ENCODE results near the gene VPS13D.

The VPS13D gene

DNA sequence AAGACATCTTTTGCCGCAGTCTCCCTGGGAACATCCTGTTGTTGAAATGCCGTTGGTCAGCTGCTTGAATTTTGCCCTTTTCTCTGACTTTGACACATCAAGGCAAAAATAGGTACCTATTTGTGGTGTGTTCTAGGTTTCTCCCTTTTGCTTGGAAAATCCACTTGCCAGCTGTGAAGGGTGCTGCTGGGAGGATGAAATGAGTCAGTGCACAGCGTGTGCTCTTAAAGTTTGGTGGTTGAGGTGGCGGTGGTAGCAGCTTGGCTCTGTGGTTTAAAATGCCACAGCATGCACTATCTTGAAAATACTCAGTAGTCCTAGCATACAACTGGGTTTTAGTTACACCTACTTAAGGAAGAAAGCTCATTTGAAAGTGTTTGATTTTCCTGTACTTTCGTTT is 204.3 kb downstream of the VPS13D start:
- no peak for FAIRE-seq

DNA sequence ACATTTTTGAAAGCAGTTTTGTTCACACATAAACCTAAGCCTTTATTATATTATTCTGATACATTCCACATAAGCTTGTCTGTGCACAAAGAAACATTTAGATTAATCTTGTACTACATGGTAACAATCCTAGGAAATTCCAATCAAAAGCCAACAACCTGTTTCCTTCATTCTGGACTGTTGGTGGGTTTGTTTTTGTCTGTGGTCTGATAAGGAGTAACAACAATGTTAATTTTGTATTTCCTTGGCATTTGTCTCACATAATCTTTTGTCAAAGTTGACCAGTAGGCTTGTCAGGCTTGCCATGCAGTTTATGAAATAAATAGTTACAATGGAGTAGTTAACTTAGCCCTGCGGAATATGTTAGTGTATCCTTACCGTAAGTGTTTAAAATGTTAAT is 204.9 kb downstream of the VPS13D start:
- FAIRE-seq: no peak

DNA sequence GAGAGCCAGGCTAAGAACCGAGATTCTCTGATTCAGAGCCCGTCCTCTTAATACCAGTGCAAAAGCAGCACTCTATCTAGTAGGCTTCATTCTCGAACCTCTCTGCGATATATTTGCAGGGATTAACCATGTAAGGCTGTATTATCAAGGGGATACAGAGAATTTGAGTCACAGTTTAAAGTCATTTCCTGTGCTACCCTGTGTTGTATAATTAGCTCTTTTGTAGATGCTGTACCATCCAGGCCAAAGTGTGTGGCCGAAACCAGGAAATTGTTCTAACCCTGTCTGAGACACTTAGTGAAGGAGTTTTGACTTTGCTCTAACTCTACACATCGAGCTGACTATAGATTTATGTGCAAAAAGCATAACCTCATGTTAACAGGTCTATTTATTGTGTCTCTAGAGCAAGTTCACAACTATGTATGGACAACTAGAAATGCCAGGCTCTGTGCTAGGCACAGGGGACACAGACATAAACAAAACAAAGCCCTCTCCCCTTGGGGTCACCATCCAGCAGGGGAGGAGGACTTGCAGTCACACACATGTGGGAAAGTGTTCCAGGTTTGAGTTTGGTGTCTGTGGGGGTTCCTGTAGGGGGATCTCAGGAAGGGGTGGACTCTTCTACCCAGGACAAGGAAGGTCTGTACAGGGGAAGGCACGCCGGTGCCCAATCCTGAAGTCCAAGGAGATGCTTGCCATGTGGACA is 206.0 kb downstream of the VPS13D start:
- no peak for FAIRE-seq

DNA sequence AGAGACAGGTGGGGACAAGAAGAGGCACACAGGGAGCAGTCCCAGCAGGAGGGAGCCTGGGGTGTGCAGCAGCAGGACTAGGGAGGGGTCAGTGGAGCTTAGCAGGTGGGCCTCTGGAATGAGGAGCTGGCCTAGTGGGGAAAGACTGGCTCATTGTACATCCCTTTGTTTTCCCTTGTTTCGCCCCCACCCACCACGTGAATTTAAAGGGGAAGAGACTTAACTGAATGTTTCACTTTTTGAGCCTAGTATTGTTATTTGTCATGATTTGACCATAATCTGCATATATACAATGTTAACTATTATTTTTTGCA is 206.5 kb downstream of the VPS13D start:
- FAIRE-seq: no peak

DNA sequence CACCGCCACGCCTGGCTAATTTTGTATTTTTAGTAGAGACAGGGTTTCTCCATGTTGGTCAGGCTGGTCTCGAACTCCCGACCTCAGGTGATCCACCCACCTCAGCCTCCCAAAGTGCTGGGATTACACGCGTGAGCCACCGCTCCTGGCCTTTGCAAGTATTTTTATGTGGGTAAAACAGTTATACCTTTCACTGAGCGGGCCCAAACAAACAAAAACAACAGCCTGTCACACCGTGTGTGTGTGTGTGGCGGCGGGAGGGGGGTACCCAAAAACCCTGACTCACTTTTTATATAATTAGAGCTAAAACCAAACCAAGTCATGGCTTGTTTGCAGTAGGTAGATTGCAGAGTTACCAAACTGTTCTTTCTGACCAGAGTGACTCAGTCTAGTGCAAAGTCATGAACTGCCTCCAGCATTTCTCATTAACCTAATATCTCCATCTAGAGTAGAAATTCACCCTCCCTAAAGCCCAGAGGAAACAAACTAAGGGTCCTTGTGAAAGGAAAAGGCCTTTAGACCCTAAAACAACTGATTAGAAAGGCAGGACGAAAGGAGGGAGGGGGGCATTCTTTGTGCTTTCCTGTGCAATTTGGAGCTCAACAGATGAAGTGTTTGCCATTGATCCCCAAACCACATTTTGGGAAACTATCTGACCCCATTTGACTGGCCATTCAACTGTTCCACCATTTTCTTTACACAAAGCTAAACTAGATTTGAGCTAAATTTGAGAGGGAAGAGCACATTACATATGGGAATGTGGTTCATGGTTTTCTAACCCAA is 207.2 kb downstream of the VPS13D start:
- FAIRE-seq: no peak

DNA sequence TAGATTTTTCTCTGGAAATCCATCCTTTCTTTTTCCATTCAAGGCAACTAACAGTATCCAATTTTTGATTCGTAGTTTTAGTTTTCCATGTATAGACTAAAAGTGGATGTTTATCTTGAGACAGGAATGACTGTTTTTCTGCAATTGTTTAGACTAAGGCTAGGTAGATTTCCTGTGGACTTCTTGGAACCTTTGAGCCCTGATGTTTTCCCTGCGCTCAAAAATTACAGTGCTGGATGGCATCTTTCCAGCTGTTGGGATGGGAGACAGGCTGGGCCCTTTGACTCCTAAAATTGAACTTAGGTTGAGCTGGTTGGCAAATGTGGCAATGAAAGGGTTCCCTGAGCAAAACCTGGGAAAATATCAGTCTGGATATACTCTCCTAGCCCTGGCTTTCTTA is 207.8 kb downstream of the VPS13D start:
- FAIRE-seq: no peak

DNA sequence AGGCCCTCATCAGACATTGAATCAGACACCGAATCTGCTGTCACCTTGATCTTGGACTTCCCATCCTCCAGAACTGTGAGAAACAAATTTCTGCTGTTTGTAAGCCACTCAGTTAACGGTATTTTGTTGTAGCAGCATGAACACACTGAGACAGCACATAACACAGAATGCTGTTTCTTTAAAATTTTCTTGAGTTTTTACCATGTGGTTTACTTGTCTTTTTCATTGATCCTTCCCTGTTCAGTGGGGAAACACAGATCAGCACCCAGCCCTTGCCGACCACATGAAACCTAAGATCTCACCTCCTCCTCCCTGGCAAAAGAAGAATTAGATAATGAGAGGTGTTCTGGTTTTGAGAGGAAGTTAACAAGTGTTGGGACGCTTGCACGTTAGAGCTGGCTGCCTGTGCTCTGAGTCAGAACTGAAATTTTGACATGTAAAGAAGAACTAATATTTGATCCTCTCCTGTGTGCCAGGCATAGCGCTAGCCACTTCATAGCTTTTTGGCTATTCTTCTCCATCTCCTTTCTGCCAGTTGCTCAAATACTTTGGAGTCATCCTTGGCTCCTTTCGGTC is 208.6 kb downstream of the VPS13D start:
- no peak for FAIRE-seq

DNA sequence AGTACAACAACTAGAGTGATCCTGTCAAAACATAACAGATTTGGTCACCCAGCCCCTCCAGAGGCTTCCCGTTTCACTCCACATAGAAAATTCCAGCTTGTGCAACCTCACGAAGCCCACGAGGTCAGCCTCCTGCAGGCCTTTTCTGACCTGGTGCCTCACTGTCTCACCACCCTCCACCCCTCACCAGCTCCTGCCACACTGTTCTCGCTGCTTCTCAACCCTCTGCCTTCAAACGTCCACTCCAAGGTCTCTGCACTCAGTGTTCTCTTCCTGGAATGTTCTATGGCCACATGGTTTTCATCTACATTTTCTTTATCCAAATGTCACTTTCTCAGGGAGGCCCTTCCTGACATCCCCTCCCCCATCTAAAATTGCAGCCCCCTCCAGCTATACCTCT is 209.2 kb downstream of the VPS13D start:
- no peak for FAIRE-seq

DNA sequence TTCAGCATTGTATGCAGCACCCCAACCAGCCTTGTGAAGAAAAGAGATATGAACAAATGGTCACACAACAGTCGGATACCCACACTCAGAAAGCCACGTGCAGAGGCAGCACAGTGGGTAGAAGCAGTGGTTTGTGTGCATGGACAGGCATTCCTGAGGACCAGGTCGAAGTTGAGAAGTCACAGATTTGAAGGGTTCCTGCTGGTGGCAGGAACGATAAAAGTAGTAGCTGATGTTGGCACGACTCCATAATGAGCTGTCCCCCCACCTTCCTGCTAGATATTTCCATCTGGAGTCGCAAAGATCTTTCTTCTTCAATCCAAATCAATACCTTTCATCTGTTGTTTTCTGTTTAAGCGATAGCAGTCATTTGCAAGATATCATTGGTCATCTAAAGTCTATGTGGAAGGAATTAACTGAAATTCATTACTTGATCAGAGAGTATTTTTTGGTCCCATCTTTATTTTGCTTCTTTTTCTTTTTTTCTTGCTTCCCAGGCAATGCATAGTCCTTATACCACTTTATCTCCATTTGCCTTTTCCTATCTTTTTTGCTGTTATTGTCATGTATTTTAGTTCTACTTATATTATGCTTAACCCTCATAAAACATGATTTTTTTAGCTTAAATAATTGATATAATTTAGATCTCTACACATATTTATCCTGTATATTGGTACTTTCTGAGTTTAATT is 211.7 kb downstream of the VPS13D start:
- no peak for FAIRE-seq

DNA sequence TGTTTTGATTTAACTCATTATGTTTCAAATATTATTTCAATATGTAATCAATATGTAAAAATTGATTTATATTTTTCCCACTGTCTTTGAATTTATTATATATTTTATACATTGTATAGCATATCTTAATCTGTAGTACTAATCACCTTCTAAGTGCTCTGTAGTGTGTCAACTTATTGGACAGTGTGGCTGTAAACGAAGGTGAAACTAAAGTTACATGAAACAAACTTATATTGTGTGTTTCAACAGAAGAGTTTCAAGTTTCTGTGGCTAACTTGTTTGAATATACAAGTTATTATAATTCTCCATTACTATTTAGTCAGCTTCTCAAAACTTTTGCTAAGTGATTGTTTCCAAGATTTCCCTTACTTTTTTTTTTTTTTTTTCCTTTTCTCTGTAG is 212.4 kb downstream of the VPS13D start:
- FAIRE-seq: no peak

DNA sequence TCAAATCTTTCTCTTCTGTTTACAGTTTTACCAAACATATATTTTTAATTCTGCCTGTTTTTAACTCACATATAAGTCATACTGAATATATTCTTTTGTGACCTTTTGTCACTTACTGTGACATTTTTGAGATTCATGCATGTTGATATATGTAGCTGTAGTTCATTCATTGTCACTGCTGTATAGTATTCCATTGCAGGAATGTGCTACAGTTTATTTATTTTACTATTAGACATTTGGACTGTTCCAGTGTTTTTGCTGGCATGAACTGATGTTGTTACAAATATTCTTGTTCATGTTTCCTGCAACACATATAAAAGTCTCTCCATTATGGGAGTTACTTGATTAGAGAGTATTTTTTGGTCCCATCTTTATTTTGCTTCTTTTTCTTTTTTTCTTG is 213.3 kb downstream of the VPS13D start:
- FAIRE-seq: no peak

DNA sequence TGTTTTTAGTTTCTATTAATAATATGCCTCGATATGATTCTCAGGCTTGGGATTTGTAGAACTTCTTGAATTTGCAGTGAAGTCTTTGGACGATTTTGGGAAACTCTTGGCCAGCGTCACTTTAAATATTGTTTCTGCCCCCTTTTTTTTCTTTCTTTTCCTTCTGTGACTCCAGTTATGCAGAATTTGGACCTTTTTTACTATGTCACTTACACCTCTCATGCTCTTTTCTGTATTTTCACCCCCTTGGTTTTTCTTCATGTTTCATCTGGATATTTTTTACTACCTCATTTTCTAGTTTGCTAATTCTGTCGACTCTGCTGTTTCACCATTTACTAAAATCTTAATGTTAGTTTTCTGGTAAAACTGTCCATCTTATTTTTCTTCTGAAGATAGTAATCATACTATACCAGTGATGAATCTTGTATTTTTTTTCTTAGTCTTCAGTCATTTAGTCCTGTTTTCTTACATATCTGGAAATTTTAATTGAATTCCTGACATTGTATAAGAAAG is 214.6 kb downstream of the VPS13D start:
- FAIRE-seq: no peak

DNA sequence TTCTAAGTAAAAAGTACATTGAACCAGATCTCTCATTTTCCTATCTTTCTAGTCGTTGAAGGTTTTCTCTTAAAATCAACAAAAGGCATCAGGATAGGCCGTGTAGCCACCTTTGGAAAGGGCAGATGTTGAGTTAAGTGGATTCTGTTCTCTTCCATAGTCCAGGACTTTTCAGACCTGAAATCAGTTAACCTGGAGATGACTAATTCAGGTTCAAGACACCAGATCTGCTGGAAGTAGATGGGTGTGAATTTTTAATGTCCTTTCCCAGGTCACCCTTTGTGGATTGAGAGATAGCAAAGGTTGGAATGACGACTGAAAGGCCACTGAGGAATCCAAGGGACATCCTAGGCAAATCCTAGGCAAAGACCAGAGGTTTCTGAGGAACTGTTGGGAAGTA is 215.4 kb downstream of the VPS13D start:
- no peak for FAIRE-seq

DNA sequence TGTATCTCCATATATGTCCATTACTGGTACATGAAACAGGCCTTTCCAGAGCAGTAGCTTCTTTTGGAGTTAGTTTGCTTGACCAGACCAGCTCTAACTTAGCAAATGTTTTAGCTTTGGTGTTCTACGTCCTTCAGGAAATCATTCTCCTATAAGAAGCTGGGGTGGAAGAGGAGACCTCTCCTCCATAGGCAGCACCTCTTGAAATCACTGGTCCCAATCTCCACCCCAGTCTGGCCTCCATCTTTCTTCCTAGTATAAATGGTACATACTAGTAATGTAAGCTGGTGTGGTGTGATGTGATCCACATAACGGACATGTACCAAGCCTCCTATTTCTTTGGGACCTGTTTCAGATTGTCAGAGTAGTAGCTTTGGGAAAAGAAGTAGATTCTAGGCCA is 216.8 kb downstream of the VPS13D start:
- no peak for FAIRE-seq

DNA sequence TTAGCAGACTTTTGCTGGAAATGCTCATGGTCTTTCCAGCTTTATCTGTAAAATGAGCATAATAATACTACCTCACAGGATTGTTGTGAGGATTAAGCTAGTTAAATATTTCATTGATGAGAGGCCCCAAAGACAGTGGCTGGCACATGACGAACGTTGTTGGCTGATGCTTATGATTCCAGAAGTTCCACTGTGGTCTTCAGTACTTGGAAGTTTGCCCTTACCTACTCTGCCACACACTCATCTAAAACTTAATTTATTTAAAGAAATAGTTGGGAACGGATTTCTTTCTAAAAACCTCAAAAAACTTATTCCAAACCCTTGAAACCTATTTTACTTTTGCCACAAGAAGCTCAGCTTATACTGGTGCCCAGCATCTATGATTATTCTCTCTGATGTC is 217.5 kb downstream of the VPS13D start:
- FAIRE-seq: no peak

DNA sequence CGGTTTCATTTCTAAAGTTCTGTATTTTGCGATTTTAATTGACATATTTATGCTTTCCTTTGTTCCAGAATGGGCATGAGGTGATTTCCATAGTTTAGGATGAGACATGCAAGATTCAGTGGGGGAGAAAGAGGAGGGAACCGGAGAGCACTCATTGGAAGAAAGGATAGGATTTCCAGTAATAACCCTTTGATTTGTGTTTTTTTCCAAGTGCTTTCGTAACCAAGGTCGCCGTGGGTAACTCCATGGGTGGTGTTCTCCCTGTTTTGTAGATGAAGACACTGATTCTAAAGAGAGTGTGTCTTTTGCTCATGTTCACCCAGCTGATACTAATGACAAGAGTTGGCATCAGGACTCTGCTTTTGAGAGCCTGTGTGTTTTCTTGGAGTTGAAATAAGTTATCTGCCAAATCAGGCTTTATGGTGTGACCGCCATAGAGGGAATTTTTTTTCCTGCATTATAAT is 218.1 kb downstream of the VPS13D start:
- FAIRE-seq: no peak

DNA sequence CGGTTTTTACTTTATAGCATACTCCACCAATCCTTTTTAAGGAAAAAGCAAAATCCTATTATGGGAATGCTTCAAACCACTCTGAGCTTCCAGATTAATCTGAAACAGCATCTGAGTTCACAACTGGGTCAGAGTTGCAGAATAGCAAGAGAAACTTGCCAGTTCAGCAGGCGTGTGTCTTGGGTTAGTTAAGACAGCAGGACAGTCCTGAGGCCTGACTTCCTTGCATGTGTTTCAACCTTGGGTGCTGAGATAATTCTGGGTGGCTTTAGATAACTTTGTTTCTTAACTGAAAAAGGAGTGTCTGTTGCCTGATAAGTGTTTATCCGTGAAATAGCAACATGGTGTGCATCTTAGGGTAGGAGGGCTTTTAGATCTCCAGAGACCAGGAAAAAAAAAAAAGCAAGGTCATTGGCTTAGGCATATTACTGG is 218.9 kb downstream of the VPS13D start:
- FAIRE-seq: no peak

DNA sequence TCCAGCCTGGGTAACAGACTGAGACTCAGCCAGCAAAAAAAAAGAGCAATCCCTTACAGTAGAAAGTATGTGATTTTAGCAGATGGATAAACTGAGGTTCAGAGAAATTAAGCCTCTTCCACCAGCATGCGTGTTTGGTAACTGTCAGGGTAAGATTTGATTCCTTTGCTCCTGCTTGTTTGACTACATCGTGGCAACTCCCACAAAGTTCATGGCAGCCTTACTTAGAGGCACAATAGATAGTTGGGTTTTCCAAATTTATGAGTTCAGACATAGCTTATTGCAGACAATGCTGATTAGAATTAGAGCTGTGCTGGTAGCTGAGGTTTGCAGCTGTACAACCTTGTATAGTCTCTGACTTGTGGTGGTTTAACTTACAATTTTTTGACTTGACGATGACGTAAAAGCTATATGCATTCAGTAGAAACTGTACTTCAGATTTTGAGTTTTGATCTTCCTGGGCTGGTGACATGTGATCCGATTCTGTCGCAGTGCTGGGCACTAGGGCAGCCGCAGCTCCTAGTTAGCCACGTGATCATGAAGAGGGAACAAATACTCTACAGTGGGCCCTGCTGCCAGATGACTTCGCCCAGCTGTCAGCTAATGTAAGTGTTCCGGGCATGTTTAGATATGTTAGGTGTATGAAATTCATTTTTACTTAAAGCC is 220.4 kb downstream of the VPS13D start:
- no peak for FAIRE-seq

DNA sequence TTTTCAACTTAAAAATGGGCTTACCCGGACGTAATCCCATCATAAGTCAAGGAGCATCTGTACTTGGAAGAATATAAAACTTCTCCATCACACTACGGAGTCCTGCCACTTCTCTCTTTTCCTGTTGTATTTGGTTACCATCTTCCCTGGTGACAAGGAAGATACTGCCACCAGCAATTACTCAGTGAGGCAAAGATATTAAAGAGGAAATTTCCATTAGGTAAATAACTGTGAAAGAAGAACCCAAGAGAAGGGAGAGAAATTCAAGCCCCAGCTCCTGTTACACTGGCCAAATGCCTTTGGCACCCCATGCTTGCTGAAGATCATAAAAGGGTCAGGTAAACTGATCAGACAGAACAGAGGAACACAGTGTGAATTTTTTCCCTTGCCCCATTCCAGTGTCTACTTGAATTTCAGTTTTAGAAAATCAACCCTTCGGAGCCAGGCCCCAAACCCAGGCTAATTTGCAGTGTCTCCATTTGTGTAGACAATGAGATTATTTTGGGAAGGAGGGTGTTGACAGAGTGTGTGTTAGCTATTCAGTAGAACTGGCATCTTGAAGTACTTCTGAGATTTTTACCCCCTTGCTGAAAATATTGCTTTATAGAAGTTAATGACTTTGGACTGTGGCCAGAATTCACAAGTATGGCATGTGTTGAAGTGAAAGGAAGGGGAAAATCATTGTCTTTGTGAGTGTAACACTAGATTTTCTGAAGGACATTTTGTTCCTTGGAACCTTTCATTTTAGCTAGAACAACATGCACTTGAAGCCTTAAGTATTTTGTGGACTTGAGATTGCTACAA is 221.1 kb downstream of the VPS13D start:
- no peak for FAIRE-seq

DNA sequence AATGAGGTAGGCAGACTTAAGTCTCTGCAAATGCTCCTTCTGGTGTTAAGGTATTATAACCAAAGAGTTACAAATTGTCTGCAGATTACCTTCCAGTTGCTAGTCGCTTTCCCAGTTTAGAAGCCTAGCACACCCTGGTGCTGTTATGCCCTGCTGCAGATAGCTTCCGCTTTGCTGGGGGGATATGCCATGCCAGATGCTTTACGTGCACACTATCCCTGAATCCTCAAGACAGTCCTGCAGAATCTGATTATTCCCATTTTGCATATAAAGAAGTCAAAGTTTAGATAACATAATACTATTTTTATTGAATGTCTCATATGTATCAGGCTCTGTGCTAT is 221.7 kb downstream of the VPS13D start:
- no peak for FAIRE-seq

DNA sequence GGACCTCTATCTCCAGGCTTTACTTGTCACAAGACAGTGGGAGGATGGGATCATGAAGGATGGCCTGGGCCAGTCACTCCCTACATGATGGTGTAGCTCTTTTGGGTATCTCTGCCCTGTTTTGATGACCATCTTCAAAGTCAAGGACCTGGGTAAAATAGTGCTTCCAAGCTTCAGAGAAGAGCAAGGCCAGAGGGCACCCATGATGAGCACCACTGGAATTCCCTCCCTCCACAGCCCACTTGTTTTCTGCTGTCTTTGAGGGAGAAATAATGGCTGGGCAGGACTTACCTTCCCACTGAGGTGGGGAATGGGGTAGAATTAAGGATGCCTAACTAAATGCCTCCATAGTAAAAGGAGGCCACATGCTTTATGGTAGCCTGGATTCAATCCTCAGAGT is 222.4 kb downstream of the VPS13D start:
- FAIRE-seq: no peak
